Fibroblast of lung (primary cell): Measurements from ENCODE around the gene DVL1. TPM values are rescaled to one million over a fixed set of nuclear protein-coding genes. Genes with fewer than 3 reads are reported as not detected.

Experiments used
- DNase-seq, 2 donors: peaks; one replicate each; pipeline versions ENCODE4 v3.0.0 to v3.0.0-alpha.2; 2010; ENCODE audit warnings: low read depth in 2 of 2
- H2AFZ ChIP-seq: 2 replicates; pipeline ENCODE4 v1.5.1; 2012; ENCODE audit warnings: low read length, control low read depth, inconsistent platforms
- H3K27ac ChIP-seq: 2 replicates; pipeline ENCODE4 v1.5.1; 2011; ENCODE audit warnings: low read length, control low read depth; ENCODE audit not compliant: insufficient read depth
- H3K27me3 ChIP-seq: 2 replicates; pipeline ENCODE4 v1.5.1; 2011; ENCODE audit warnings: mild to moderate bottlenecking, low read length; ENCODE audit not compliant: control insufficient read depth, insufficient read depth
- H3K36me3 ChIP-seq: 2 replicates; pipeline ENCODE4 v1.5.1; 2011; ENCODE audit warnings: low read length; ENCODE audit not compliant: control insufficient read depth, insufficient read depth
- H3K4me1 ChIP-seq: 2 replicates; pipeline ENCODE4 v1.5.1; 2011; ENCODE audit warnings: low read length; ENCODE audit not compliant: control insufficient read depth, insufficient read depth; ENCODE audit errors: extremely low read depth
- H3K4me2 ChIP-seq: 2 replicates; pipeline ENCODE4 v1.5.1; 2011; ENCODE audit warnings: low read length, control low read depth; ENCODE audit not compliant: insufficient read depth; ENCODE audit errors: extremely low read depth
- H3K4me3 ChIP-seq, 4 experiments: fragments of 200-600 bp in 1 of 4; sonication (generic) in 1 of 4; replicated peaks in 1 of 4; 2 replicates each; pipeline ENCODE4 v1.5.1; 2011 to 2016; ENCODE audit warnings: low read length in 4 of 4, low read depth in 3 of 4, mild to moderate bottlenecking in 3 of 4, control low read depth in 2 of 4, inconsistent platforms in 1 of 4, mixed read lengths in 1 of 4; ENCODE audit not compliant: insufficient read depth in 1 of 4; ENCODE audit errors: control extremely low read depth in 1 of 4
- H3K79me2 ChIP-seq: 2 replicates; pipeline ENCODE4 v1.5.1; 2012; ENCODE audit warnings: mild to moderate bottlenecking, low read length, inconsistent platforms; ENCODE audit not compliant: control insufficient read depth, insufficient read depth
- H3K9ac ChIP-seq: 2 replicates; pipeline ENCODE4 v1.5.1; 2011; ENCODE audit warnings: mild to moderate bottlenecking, low read length, control low read depth; ENCODE audit not compliant: insufficient read depth
- H3K9me3 ChIP-seq: 2 replicates; pipeline ENCODE4 v1.5.1; 2012; ENCODE audit warnings: low read depth, low read length; ENCODE audit not compliant: control insufficient read depth, insufficient read depth
- H4K20me1 ChIP-seq: 2 replicates; pipeline ENCODE4 v1.5.1; 2011; ENCODE audit warnings: low read length; ENCODE audit not compliant: control insufficient read depth, insufficient read depth; ENCODE audit errors: extremely low read depth
- CTCF ChIP-seq, 2 donors: IDR thresholded peaks in 1 of 2; conservative IDR thresholded peaks in 1 of 2; 1 replicate in 1 of 2; 2 replicates in 1 of 2; pipeline ENCODE4 v1.5.1; 2011 to 2012; ENCODE audit warnings: low read length in 2 of 2, control low read depth in 1 of 2, inconsistent platforms in 1 of 2, low read depth in 1 of 2, mild to moderate bottlenecking in 1 of 2
- EZH2 ChIP-seq: IDR thresholded peaks from 2 replicates; pipeline ENCODE4 v1.5.1; 2012; ENCODE audit warnings: low read length, control low read depth, mild to moderate bottlenecking; ENCODE audit errors: missing control alignments
- polyA plus RNA-seq, 2 donors: library from polyadenylated mRNA; depleted of rRNA in 1 of 2; stranded (reverse) in 1 of 2; unstranded in 1 of 2; fragments of >200 nt; gene quantifications; 2 replicates each; pipeline ENCODE4 v1.2.1, GENCODE V29; 2011 to 2012; ENCODE audit warnings: missing spikeins in 1 of 2
- total RNA-seq: library from RNA; depleted of rRNA; stranded (reverse); fragments of >200 nt; gene quantifications from 2 replicates; pipeline ENCODE4 v1.2.1, GENCODE V29; 2014

Gene DVL1
- total and polyA plus RNA-seq, 2 donors (not counting 1 experiment from before 2014, with no cell fraction given) = 9.1 to 107 TPM

DNA sequence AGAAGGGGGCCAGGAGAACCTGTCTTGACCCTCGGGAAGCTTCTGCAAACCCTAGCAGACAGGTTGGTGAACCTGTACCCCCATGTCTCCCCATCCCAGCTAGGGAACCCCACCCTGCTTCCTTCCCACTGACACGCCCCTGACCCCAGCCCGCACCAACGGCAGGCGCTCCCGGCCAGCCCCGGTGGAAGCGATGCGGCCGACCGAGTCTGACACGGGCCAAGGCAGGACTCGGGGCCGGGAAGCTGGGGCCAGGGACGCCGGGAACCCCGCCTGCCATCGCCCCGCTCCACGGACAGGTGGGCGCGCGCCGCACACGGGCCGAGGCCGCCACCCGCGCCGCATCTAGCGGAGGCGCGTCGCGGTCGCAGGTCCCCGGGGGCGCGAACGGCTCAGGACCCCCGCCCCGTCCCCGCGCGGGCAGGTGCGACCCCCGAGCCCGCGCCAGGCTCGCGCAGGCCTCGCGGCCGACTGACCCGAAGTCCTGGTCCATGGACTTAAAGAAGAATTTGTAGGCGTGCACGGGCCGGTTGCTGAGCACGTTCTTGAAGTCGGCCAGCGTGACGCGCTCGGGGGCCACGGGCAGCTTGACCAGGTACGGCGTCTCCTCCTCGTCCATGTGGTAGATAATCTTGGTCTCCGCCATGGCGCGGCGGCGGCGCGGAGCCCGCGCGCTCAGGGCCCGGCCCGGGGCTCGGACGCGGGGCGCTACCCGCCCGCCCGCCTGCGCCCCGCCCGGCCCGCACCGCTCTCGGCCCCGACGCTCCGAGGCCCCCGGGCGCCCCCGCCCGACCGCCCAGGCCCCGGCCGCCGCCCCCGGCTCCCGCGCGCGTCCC, 580 bp downstream of the DVL1 start:
- peak; percentile 49 to 54 for DNase-seq
- Histone ChIP-seq H3K9ac (peak overlapping the region; percentile 69), H3K79me2 (peaks cover 69% of the 10 kb centered on the region), H3K36me3 (peaks cover 12% of the 10 kb centered on the region), H3K4me2 (peak overlapping the region; percentile 89), H3K9me3 (no peaks in the 10 kb centered on the region), H4K20me1 (no peaks in the 10 kb centered on the region), H3K27me3 (no peaks in the 10 kb centered on the region), H2AFZ (no peak overlapping the region), H3K4me1 (peaks cover 40% of the 10 kb centered on the region), H3K4me3 (peak overlapping the region; percentile 74 to 82 (median 78)), H3K27ac (peak overlapping the region; percentile 66)
- TF ChIP-seq EZH2 = no peak
- no peak for TF ChIP-seq CTCF (conservative IDR thresholded peaks at IDR 0.05 in 1 of 2, IDR thresholded peaks at IDR 0.05 in 1 of 2; ENCODE audit: low read depth in 1 of 2, low read length in 2 of 2)

DNA sequence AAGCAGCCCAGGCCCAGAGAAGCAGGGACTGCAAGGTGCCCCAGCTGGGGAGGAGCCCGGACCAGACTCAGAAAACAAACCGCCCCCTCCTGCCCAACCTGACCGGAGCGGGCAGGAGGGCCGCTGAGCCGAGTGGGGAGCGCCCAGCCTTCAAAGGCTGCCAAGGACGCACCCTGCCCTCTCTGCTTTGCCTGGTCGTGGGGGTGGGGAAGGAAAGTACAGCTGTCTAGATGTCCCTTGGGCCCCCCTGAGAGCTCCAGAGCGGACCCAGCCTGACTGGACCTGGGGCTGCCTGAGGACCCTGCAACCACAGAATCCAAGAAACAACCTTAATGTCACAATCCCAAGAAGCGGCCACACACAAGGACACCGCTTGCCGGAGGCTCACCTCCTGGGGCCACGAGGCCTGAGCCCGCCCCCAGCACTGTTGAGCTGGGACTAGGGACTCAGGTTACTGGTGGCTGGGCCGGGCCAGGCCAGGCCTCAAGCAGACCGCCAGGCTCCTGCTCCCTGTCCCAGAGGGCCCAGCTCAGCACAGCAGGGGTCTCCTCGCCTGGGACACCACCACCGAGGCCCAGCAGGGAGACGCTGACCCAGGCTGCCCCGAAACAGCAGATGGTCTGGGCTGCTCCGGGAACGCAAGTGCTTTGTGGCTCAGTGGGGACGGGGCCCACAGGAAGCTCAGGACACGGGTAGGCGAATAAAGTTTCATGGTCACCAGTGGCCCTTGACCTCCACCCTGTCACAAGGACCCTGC, 1.4 kb downstream of the DVL1 start:
- Histone ChIP-seq H2AFZ (no peak overlapping the region), H3K27ac (peak overlapping the region; percentile 66), H3K9me3 (no peaks in the 10 kb centered on the region), H3K27me3 (no peaks in the 10 kb centered on the region), H3K9ac (peak overlapping the region; percentile 69), H3K4me2 (peak overlapping the region; percentile 89), H3K4me3 (peak overlapping the region; percentile 74 to 82 (median 78)), H3K79me2 (peaks cover 69% of the 10 kb centered on the region), H3K4me1 (peaks cover 39% of the 10 kb centered on the region), H4K20me1 (no peaks in the 10 kb centered on the region), H3K36me3 (peaks cover 5% of the 10 kb centered on the region)
- TF ChIP-seq CTCF (conservative IDR thresholded peaks at IDR 0.05 in 1 of 2, IDR thresholded peaks at IDR 0.05 in 1 of 2; ENCODE audit: low read depth in 1 of 2, low read length in 2 of 2) (no peak), EZH2 (no peak)
- DNase-seq = peak in 1 of 2 donors; percentile 45

- TF ChIP-seq CTCF (conservative IDR thresholded peaks at IDR 0.05 in 1 of 2, IDR thresholded peaks at IDR 0.05 in 1 of 2; ENCODE audit: low read depth in 1 of 2, low read length in 2 of 2) (no peak), EZH2 (no peak)
- Histone ChIP-seq H3K4me1 (peaks cover 32% of the 10 kb centered on the region), H3K4me3 (peak overlapping the region; percentile 74 to 82 (median 78)), H3K79me2 (peaks cover 69% of the 10 kb centered on the region), H3K9ac (no peak overlapping the region), H3K27me3 (no peaks in the 10 kb centered on the region), H3K4me2 (peak overlapping the region; percentile 89), H4K20me1 (no peaks in the 10 kb centered on the region), H3K9me3 (no peaks in the 10 kb centered on the region), H2AFZ (no peak overlapping the region), H3K27ac (no peak overlapping the region), H3K36me3 (no peaks in the 10 kb centered on the region)
- no peak for DNase-seq
Measured at GRCh38 chr1:1347026-1347595, 2.1 kb downstream of the DVL1 start.
